ENCODE results near the gene H2BK1.

H2BK1 gene

GRCh38 chr7:151175793-151176311 lies 34.4 kb downstream of the H2BK1 start:
- peak; percentile 32 for DNase-seq

- DNase-seq, result peak; percentile 48
These were observed 35.1 kb downstream of the H2BK1 start for GRCh38 chr7:151175047-151175792.

- DNase-seq, result peak; percentile 60
These were observed 35.8 kb downstream of the H2BK1 start for GRCh38 chr7:151174246-151175046.

GRCh38 chr7:151173386-151174245 lies 36.7 kb downstream of the H2BK1 start:
- peak; percentile 48 for DNase-seq

- peak; percentile 96 for DNase-seq
These were observed 37.8 kb downstream of the H2BK1 start for GRCh38 chr7:151172273-151173141.

GRCh38 chr7:151168787-151169162 lies 41.5 kb downstream of the H2BK1 start:
- no peak for DNase-seq

GRCh38 chr7:151168003-151168786 lies 42.1 kb downstream of the H2BK1 start:
- peak; percentile 87 for DNase-seq

GRCh38 chr7:151167197-151167961 lies 42.9 kb downstream of the H2BK1 start, which contains the start of gene GBX1:
Gene GBX1, minus strand, starts transcription at chr7:151167694. Its CDS starts 146 bp downstream, at chr7:151167548.
- DNase-seq, result peak; percentile 56

- DNase-seq, result peak; percentile 54
These were observed 43.6 kb downstream of the H2BK1 start for GRCh38 chr7:151166629-151167196.

GRCh38 chr7:151161757-151162156 lies 48.5 kb downstream of the H2BK1 start:
- no peak for DNase-seq

Measured in activated CD8-positive, alpha-beta memory T cell treated with anti-CD3 and anti-CD28 coated beads, Interleukin-2, amount 50 U/mL, for 48 hours (primary cell).